COLO829 (cell line): ENCODE measurements around the gene TNFRSF11A.

Source experiments
- DNase-seq: peaks from one replicate; pipeline ENCODE4 v3.0.0; 2012; ENCODE audit warnings: low spot score

TNFRSF11A gene

GRCh38 chr18:62325806-62326645 is 916 bp downstream of the TNFRSF11A start:
- DNase-seq: no peak

- DNase-seq: no peak
Observed at GRCh38 chr18:62326646-62327348, 1.7 kb downstream of the TNFRSF11A start.

GRCh38 chr18:62327977-62328376 is 2.9 kb downstream of the TNFRSF11A start:
- no peak for DNase-seq

GRCh38 chr18:62328586-62329525 is 3.7 kb downstream of the TNFRSF11A start:
- no peak for DNase-seq

- DNase-seq: no peak
Observed at GRCh38 chr18:62329691-62330454, 4.8 kb downstream of the TNFRSF11A start.

- no peak for DNase-seq
Observed at GRCh38 chr18:62330650-62331049, 5.5 kb downstream of the TNFRSF11A start.

- no peak for DNase-seq
Observed at GRCh38 chr18:62331581-62332356, 6.7 kb downstream of the TNFRSF11A start.

GRCh38 chr18:62332431-62332830 is 7.3 kb downstream of the TNFRSF11A start:
- no peak for DNase-seq

- no peak for DNase-seq
Observed at GRCh38 chr18:62332964-62333695, 8.0 kb downstream of the TNFRSF11A start.

GRCh38 chr18:62334120-62334519 is 9.0 kb downstream of the TNFRSF11A start:
- no peak for DNase-seq

- no peak for DNase-seq
Observed at GRCh38 chr18:62335494-62335893, 10.4 kb downstream of the TNFRSF11A start.

- DNase-seq: peak; percentile 71
Observed at GRCh38 chr18:62336618-62337017, 11.5 kb downstream of the TNFRSF11A start.

- DNase-seq: no peak
Observed at GRCh38 chr18:62337336-62337735, 12.2 kb downstream of the TNFRSF11A start.

GRCh38 chr18:62338446-62339105 is 13.5 kb downstream of the TNFRSF11A start:
- no peak for DNase-seq

- DNase-seq: no peak
Observed at GRCh38 chr18:62339106-62339988, 14.2 kb downstream of the TNFRSF11A start.

- DNase-seq: no peak
Observed at GRCh38 chr18:62340996-62341395, 15.9 kb downstream of the TNFRSF11A start.

GRCh38 chr18:62341473-62341872 is 16.4 kb downstream of the TNFRSF11A start:
- DNase-seq: no peak

GRCh38 chr18:62342884-62343283 is 17.8 kb downstream of the TNFRSF11A start:
- DNase-seq: no peak
